ENCODE measurements around the gene QPCT.
"Not testable (repeated sequence)": the region's sequence is repeated elsewhere in the genome, so short reads cannot be mapped to it uniquely, and the experiment has no call there.

The QPCT gene

GRCh38 chr2:37344453-37345361 is at the start of gene QPCT:
TSS of gene QPCT (plus strand) at chr2:37344630. CDS start at chr2:37344732, 102 bp downstream.
- DNase-seq (ENCODE audit: insufficient read length, low spot score) = no peak
- TF ChIP-seq, protein P1, sequence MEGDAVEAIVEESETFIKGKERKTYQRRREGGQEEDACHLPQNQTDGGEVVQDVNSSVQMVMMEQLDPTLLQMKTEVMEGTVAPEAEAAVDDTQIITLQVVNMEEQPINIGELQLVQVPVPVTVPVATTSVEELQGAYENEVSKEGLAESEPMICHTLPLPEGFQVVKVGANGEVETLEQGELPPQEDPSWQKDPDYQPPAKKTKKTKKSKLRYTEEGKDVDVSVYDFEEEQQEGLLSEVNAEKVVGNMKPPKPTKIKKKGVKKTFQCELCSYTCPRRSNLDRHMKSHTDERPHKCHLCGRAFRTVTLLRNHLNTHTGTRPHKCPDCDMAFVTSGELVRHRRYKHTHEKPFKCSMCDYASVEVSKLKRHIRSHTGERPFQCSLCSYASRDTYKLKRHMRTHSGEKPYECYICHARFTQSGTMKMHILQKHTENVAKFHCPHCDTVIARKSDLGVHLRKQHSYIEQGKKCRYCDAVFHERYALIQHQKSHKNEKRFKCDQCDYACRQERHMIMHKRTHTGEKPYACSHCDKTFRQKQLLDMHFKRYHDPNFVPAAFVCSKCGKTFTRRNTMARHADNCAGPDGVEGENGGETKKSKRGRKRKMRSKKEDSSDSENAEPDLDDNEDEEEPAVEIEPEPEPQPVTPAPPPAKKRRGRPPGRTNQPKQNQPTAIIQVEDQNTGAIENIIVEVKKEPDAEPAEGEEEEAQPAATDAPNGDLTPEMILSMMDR (IDR thresholded peaks at IDR 0.05; ENCODE audit: insufficient read depth, missing control alignments) = no peak
- no peak for FAIRE-seq

DNA sequence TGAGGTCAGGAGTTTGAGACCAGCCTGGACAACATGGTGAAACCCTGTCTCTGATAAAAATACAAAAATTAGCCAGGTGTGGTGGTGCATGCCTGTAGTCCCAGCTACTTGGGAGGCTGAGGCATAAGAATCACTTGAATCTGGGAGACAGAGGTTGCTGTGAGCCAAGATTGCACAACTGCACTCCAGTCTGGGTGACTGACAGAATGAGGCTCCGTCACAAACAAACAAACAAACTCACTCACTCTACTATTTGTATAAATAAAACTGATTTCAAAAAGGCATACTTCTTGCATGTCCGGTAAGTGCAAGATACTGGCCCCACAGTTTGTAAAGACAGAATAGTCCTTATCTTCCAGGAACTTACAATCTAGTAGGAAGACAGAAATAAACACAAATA is 49.6 kb upstream of the QPCT start:
- DNase-seq (ENCODE audit: insufficient read length, low spot score); FAIRE-seq: not testable (repeated sequence)

DNA sequence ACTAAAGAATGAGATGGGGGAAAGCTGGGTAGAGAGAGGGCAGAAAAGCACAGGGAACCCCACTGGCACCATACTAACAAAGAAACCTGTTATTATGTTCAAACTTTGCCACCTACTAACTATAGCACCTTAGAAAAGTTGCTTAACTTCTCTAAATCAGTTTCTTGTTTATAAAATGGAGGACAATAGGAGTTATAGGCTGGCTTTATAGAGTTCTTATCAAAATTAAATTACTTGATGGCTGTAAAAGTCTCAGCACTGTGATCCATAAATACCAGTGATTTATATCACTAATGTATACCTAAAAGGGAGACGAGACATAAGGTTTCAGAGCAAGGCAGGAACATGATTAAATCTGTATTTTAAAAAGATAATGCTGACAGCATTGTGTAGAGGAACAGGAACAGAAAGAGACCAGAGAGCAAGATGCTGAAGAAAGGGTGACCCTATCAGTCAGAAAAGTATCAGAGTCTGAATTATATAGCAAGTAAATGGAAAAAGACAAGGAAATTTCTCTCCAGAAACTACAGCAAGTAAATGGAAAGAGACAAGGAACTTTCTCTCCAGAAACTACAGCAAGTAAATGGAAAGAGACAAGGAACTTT is 48.9 kb upstream of the QPCT start:
- FAIRE-seq (peak; percentile 21), DNase-seq (ENCODE audit: insufficient read length, low spot score) (no peak)
- TF ChIP-seq, protein P1 (IDR thresholded peaks at IDR 0.05; ENCODE audit: insufficient read depth, missing control alignments) = no peak

DNA sequence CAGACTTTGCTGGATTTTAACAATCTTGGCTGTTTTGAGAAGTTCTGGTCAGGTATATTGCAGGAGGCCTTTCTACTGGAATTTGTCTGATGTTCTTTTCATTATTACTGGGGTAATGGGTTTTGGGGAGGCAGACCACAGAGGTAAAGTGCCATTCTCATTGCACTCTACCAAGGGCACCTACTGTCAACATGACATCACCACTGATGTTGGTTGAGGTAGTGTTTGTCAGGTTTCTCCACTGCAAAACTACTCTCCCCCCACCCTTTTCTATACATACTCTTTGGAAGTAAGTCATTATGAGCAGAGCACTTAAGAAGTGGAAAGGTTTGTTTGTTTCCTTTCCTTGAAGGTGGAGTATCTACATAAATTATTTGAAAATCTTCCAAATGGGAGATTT is 46.8 kb upstream of the QPCT start:
- TF ChIP-seq, protein P1 (IDR thresholded peaks at IDR 0.05; ENCODE audit: insufficient read depth, missing control alignments) = no peak
- no peak for DNase-seq (ENCODE audit: insufficient read length, low spot score)
- no peak for FAIRE-seq

DNA sequence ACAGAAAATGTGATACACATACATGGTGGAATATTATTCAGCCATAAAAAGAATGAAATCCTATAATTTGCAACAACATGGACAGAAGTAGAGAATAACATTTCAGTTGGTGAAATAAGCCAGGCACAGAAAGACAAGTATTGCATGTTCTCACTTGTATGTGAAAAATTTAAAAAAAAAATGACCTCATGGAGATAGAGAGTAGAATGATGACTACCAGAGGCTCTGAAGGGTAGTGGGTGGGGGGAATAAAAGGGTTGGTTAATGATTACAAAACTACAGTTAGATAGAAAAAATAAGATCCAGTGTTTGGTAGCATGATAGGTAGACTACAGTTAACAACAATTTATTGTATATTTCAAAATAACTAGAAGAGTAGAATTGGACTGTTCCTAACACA is 44.3 kb upstream of the QPCT start:
- no peak for DNase-seq (ENCODE audit: insufficient read length, low spot score)
- TF ChIP-seq, protein P1 (IDR thresholded peaks at IDR 0.05; ENCODE audit: insufficient read depth, missing control alignments) = no peak
- no peak for FAIRE-seq

DNA sequence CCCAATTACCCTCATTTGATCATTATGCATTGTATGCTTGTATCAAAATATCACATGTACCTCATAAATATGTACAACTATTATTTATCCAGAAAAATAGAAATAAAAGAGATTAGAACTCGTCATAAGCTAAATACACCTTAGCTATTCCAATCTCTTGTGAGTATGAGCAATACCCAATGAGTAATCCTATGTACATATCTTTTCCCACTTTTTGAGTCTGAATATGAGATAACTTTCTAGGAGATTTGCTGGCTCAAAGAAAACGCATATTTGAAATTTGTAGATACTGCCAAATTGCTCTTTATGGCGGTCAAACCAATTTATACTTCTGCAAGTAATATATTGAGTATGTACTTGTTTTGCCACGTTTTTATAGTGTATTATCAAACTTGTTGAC is 43.9 kb upstream of the QPCT start:
- TF ChIP-seq, protein P1 (IDR thresholded peaks at IDR 0.05; ENCODE audit: insufficient read depth, missing control alignments) = no peak
- DNase-seq (ENCODE audit: insufficient read length, low spot score) (no peak), FAIRE-seq (peak; percentile 6)

DNA sequence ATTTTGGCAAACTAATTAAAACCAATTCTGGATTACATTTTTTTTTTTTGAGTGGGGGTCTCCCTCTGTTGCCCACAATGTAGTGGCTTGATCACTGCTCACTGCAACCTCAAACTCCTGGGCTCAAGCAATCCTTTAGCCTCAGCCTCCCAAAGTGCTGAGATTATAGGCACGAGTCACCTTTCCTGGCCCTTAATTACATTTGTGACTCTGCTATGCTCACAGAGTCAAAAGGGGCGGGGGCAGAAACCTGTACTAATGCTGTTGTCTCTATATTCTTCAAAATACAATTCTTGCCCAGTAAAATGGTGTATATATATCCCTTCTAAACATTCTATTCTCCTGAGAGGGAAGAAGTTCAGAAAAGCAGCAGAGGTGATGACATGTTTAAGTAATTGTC is 43.0 kb upstream of the QPCT start:
- TF ChIP-seq, protein P1 (IDR thresholded peaks at IDR 0.05; ENCODE audit: insufficient read depth, missing control alignments) = no peak
- peak; percentile 11 for FAIRE-seq
- DNase-seq (ENCODE audit: insufficient read length, low spot score) = no peak
